GM23338 (cell line): ENCODE data around the gene SMAD3. TPM values are rescaled to one million over a fixed set of nuclear protein-coding genes. Genes with fewer than 3 reads are reported as not detected.

ENCODE experiments used
- ATAC-seq: fragments of 200-7000 bp; cut with Tn5 transposase; 3 replicates; pipeline ENCODE4 v1.9.1; 2020
- DNase-seq: peaks from one replicate; pipeline ENCODE4 v3.0.0-alpha.2; 2015; ENCODE audit warnings: low spot score
- H2AFZ ChIP-seq: fragments of 200-600 bp; sonication (generic); 2 replicates; pipeline ENCODE4 v1.8.0; 2016; ENCODE audit warnings: antibody characterized with exemption, mild to moderate bottlenecking, moderate library complexity
- H3F3A ChIP-seq: fragments of 200-600 bp; sonication (generic); replicated peaks from 2 replicates; pipeline ENCODE4 v1.8.0; 2017; ENCODE audit warnings: antibody characterized with exemption, mixed run types, low read depth
- H3K27ac ChIP-seq: fragments of 200-600 bp; sonication (generic); 2 replicates; pipeline ENCODE4 v1.6.1; 2016; ENCODE audit warnings: low read depth
- H3K27me3 ChIP-seq: fragments of 200-600 bp; sonication (generic); 2 replicates; pipeline ENCODE4 v1.8.0; 2016; ENCODE audit warnings: mild to moderate bottlenecking, mixed run types, moderate library complexity; ENCODE audit not compliant: insufficient read depth
- H3K36me3 ChIP-seq: fragments of 200-600 bp; sonication (generic); 2 replicates; pipeline ENCODE4 v1.8.0; 2016; ENCODE audit warnings: mild to moderate bottlenecking; ENCODE audit not compliant: insufficient read depth
- H3K4me1 ChIP-seq: fragments of 200-600 bp; sonication (generic); 2 replicates; pipeline ENCODE4 v1.8.0; 2016; ENCODE audit warnings: mild to moderate bottlenecking, moderate library complexity; ENCODE audit not compliant: insufficient read depth
- H3K4me2 ChIP-seq: fragments of 200-600 bp; sonication (generic); 2 replicates; pipeline ENCODE4 v1.7.1; 2017; ENCODE audit warnings: mixed run types
- H3K4me3 ChIP-seq: fragments of 200-600 bp; sonication (generic); 2 replicates; pipeline ENCODE4 v1.6.1; 2016; ENCODE audit warnings: mixed run types
- H3K79me2 ChIP-seq: fragments of 200-600 bp; sonication (generic); replicated peaks from 2 replicates; pipeline ENCODE4 v1.8.0; 2017; ENCODE audit warnings: mild to moderate bottlenecking; ENCODE audit not compliant: insufficient read depth
- H3K9me2 ChIP-seq: fragments of 200-600 bp; sonication (generic); 2 replicates; pipeline ENCODE4 v1.8.0; 2017; ENCODE audit not compliant: insufficient read depth
- H4K20me1 ChIP-seq: fragments of 200-600 bp; sonication (generic); replicated peaks from 2 replicates; pipeline ENCODE4 v1.8.0; 2017; ENCODE audit warnings: mild to moderate bottlenecking; ENCODE audit not compliant: insufficient read depth
- H3K27ac Mint-ChIP-seq: 2 replicates; pipeline ENCODE4 v1.8.0; 2020; ENCODE audit warnings: inconsistent platforms, mild to moderate bottlenecking, moderate library complexity, mixed read lengths
- H3K27me3 Mint-ChIP-seq: 3 replicates; pipeline ENCODE4 v1.8.0; 2022; ENCODE audit warnings: low read depth, mild to moderate bottlenecking, moderate library complexity, mixed read lengths, inconsistent platforms; ENCODE audit not compliant: insufficient read depth, poor library complexity
- H3K36me3 Mint-ChIP-seq: 3 replicates; pipeline ENCODE4 v1.8.0; 2021; ENCODE audit warnings: low read depth, mild to moderate bottlenecking, inconsistent platforms, moderate library complexity, mixed read lengths
- H3K4me1 Mint-ChIP-seq: 3 replicates; pipeline ENCODE4 v1.8.0; 2020; ENCODE audit warnings: mild to moderate bottlenecking, inconsistent platforms, mixed read lengths
- H3K4me3 Mint-ChIP-seq: 3 replicates; pipeline ENCODE4 v1.8.0; 2021; ENCODE audit warnings: moderate library complexity, mild to moderate bottlenecking, inconsistent platforms, mixed read lengths
- H3K9me3 Mint-ChIP-seq: 3 replicates; pipeline ENCODE4 v1.8.0; 2020; ENCODE audit warnings: moderate library complexity, mild to moderate bottlenecking, inconsistent platforms, mixed read lengths
- EZH2 ChIP-seq: fragments of 200-600 bp; sonication (generic); IDR thresholded peaks from one replicate; pipeline ENCODE4 v1.8.0; 2017; ENCODE audit warnings: antibody characterized with exemption, mild to moderate bottlenecking, low read depth; ENCODE audit not compliant: unreplicated experiment
- EZH2phosphoT487 ChIP-seq: fragments of 200-600 bp; sonication (generic); IDR thresholded peaks from one replicate; pipeline ENCODE4 v1.8.1; 2018; ENCODE audit warnings: antibody characterized with exemption; ENCODE audit not compliant: unreplicated experiment
- JUNB ChIP-seq: IDR thresholded peaks from one replicate; pipeline ENCODE4 v1.6.1; 2016; ENCODE audit warnings: antibody characterized with exemption; ENCODE audit not compliant: unreplicated experiment
- NANOG ChIP-seq: IDR thresholded peaks from 2 replicates; pipeline ENCODE4 v1.6.1; 2016; ENCODE audit warnings: antibody characterized with exemption, borderline replicate concordance
- POLR2AphosphoS5 ChIP-seq: IDR thresholded peaks from 2 replicates; pipeline ENCODE4 v1.6.1; 2016; ENCODE audit warnings: antibody characterized with exemption, low read depth
- ZNF114 ChIP-seq: fragments of 250-450 bp; sonication (Bioruptor Pico); IDR thresholded peaks from 2 replicates; pipeline ENCODE4 v1.5.0; 2020; ENCODE audit warnings: mild to moderate bottlenecking, moderate library complexity
- ZNF331 ChIP-seq: fragments of 250-450 bp; sonication (Bioruptor Pico); IDR thresholded peaks from 2 replicates; pipeline ENCODE4 v1.5.0; 2020; ENCODE audit warnings: low read depth, mild to moderate bottlenecking, moderate library complexity
- polyA plus RNA-seq: library from polyadenylated mRNA; unstranded; fragments of >200 nt; fragmentation: Nextera tagmentation; extraction: Ambion mirVana; gene quantifications from 2 replicates; pipeline ENCODE4 v1.2.1, GENCODE V29; 2016
- total RNA-seq: library from RNA; depleted of rRNA; stranded (reverse); fragments of >200 nt; shearing (Covaris generic); gene quantifications from 2 replicates; pipeline ENCODE4 v1.2.3, GENCODE V29; 2014
- TF ChIP-seq, protein P1 (sequence below): IDR thresholded peaks from 2 replicates; pipeline ENCODE4 v1.6.1; 2016; ENCODE audit warnings: antibody characterized with exemption
- TF ChIP-seq, protein P2 (sequence below): fragments of 250-450 bp; sonication (Bioruptor Pico); IDR thresholded peaks from 2 replicates; pipeline ENCODE4 v1.5.0; 2020; ENCODE audit warnings: mild to moderate bottlenecking, moderate library complexity

SMAD3 gene
- total and polyA plus RNA-seq, 2 experiments from 2014 or later = 4.9 to 11.6 TPM

DNA sequence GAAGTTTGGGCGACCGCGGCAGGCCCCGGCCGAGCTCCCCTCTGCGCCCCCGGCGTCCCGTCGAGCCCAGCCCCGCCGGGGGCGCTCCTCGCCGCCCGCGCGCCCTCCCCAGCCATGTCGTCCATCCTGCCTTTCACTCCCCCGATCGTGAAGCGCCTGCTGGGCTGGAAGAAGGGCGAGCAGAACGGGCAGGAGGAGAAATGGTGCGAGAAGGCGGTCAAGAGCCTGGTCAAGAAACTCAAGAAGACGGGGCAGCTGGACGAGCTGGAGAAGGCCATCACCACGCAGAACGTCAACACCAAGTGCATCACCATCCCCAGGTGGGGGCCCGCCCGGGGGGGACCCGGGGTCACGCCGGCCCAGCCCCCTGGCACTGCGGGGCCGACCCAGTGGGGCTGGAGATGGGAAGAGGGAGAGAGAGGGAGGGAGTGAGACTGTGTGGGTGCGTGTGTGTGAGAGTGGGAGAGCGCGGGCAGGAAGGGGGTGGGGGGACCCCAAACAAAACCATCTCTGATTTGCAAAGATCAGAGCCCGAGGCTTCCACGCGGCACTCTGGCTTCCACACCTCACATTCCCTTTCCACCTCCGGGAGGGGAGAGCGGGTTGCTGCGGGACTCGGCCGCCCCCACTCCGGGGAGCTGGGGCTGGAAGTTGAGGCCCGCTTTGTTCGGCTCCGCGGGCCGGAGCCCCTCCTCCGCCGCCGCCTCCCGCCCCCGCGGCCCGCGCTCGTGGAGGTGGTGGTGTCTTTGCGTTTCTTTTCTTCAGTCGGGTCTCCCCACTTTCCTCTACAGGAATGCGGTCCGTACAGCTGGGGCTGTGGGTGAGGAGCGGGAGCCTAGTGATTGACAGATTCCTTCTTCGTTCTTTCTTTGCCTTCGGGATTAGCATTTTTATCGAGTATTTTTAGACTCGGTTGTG lies 898 bp downstream of the SMAD3 start (continued):
- no peak for TF ChIP-seq NANOG

DNA sequence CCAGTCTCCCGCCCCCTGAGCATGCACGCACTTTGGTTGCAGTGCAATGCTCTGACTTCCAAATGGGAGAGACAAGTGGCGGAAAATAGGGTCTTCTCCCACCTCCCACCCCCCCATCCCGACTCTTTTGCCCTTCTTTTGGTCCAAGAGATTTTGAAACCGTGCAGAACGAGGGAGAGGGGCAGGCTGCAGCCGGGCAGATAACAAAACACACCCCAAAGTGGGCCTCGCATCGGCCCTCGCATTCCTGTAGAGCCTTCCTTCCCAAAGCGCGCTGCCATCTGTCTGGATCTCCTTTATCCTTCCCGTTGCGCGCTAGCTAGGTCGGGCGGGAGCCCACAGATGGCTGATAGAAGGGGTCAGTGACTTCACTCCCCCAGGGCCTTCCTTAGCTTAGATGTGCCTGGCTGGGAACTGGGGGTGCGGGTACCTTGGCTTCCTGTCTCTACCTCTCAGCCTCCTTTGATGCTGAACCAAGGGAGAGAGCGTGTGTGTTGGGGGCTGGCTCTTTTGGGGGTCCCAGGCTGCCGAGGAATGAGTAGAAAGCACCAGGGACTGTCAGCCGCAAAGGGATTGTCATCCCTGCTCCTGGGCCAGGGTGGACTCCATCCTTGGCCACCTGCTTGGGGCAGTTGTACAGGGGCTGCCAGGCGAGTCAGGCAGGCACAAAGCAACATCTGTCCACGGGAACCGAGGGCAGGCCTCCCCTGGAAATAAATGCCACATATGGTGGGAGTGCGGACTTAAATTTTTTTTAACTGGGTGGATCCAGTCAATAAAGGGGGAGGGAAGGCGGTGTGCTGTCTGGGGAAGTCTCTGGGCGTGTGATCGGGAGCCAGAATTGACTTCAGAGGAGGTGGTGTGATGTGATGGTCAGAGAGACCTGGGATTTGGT lies 1.8 kb downstream of the SMAD3 start:
- DNase-seq = peak; percentile 81
- peaks cover 50% of the 10 kb centered on the region for H3K4me1 Mint-ChIP-seq

DNA sequence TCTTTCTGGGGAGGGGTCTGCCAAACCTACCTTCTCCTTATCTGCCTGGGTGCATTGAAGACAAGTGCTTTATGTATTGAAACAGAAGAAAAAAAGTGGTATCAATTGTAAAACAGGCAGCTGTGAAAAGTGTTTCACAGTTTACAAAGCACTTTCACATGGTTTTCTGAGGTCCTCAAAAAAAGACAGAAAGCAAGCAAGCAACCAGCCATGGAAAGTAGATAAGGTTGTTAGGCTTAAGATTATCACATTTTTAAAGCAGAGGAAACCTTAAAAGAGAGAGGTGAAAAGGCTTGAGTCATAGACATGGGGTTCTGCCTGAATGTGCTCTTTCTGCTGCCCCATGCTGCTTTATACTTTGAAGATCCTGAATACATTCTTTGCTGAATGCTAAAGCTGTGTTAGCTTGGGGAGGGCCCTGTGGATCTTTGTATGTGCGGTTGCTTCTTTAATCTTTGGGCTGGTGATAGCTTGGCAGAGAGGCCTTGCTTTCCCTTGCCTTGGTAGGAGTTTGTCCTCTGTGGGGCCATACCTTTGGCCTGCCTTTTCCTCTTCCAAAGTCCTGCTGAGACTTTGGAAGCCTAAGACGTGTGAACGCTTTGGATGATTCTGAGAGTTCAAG lies 2.6 kb downstream of the SMAD3 start:
- Mint-ChIP-seq H3K36me3 (no peaks in the 10 kb centered on the region; the same call in 2 of the 3 replicates), H3K4me3 (peak overlapping the region; percentile 95), H3K9me3 (no peaks in the 10 kb centered on the region; the same call in 2 of the 3 replicates), H3K27ac (no peak overlapping the region), H3K27me3 (peaks cover 50% of the 10 kb centered on the region), H3K4me1 (peaks cover 52% of the 10 kb centered on the region)
- no peaks in the 10 kb centered on the region for H3K36me3 ChIP-seq
- H3K27me3 ChIP-seq = peaks cover 45% of the 10 kb centered on the region
- no peak for DNase-seq
- no peak overlapping the region for H2AFZ ChIP-seq
- H3K9me2 ChIP-seq = no peaks in the 10 kb centered on the region
- no peak overlapping the region for H3K27ac ChIP-seq
- H3F3A ChIP-seq = peaks cover 5% of the 10 kb centered on the region
- peak overlapping the region; percentile 76 for H3K4me2 ChIP-seq
- H3K79me2 ChIP-seq = peaks cover 52% of the 10 kb centered on the region
- ATAC-seq = no peak
- peak overlapping the region; percentile 93 for H3K4me3 ChIP-seq
- peaks cover 29% of the 10 kb centered on the region for H3K4me1 ChIP-seq
- H4K20me1 ChIP-seq = peaks cover 8% of the 10 kb centered on the region
- no peak for TF ChIP-seq POLR2AphosphoS5
- TF ChIP-seq, protein P1, sequence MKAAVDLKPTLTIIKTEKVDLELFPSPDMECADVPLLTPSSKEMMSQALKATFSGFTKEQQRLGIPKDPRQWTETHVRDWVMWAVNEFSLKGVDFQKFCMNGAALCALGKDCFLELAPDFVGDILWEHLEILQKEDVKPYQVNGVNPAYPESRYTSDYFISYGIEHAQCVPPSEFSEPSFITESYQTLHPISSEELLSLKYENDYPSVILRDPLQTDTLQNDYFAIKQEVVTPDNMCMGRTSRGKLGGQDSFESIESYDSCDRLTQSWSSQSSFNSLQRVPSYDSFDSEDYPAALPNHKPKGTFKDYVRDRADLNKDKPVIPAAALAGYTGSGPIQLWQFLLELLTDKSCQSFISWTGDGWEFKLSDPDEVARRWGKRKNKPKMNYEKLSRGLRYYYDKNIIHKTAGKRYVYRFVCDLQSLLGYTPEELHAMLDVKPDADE = no peak
- no peak for TF ChIP-seq EZH2phosphoT487
- TF ChIP-seq JUNB = no peak
- TF ChIP-seq, protein P2, sequence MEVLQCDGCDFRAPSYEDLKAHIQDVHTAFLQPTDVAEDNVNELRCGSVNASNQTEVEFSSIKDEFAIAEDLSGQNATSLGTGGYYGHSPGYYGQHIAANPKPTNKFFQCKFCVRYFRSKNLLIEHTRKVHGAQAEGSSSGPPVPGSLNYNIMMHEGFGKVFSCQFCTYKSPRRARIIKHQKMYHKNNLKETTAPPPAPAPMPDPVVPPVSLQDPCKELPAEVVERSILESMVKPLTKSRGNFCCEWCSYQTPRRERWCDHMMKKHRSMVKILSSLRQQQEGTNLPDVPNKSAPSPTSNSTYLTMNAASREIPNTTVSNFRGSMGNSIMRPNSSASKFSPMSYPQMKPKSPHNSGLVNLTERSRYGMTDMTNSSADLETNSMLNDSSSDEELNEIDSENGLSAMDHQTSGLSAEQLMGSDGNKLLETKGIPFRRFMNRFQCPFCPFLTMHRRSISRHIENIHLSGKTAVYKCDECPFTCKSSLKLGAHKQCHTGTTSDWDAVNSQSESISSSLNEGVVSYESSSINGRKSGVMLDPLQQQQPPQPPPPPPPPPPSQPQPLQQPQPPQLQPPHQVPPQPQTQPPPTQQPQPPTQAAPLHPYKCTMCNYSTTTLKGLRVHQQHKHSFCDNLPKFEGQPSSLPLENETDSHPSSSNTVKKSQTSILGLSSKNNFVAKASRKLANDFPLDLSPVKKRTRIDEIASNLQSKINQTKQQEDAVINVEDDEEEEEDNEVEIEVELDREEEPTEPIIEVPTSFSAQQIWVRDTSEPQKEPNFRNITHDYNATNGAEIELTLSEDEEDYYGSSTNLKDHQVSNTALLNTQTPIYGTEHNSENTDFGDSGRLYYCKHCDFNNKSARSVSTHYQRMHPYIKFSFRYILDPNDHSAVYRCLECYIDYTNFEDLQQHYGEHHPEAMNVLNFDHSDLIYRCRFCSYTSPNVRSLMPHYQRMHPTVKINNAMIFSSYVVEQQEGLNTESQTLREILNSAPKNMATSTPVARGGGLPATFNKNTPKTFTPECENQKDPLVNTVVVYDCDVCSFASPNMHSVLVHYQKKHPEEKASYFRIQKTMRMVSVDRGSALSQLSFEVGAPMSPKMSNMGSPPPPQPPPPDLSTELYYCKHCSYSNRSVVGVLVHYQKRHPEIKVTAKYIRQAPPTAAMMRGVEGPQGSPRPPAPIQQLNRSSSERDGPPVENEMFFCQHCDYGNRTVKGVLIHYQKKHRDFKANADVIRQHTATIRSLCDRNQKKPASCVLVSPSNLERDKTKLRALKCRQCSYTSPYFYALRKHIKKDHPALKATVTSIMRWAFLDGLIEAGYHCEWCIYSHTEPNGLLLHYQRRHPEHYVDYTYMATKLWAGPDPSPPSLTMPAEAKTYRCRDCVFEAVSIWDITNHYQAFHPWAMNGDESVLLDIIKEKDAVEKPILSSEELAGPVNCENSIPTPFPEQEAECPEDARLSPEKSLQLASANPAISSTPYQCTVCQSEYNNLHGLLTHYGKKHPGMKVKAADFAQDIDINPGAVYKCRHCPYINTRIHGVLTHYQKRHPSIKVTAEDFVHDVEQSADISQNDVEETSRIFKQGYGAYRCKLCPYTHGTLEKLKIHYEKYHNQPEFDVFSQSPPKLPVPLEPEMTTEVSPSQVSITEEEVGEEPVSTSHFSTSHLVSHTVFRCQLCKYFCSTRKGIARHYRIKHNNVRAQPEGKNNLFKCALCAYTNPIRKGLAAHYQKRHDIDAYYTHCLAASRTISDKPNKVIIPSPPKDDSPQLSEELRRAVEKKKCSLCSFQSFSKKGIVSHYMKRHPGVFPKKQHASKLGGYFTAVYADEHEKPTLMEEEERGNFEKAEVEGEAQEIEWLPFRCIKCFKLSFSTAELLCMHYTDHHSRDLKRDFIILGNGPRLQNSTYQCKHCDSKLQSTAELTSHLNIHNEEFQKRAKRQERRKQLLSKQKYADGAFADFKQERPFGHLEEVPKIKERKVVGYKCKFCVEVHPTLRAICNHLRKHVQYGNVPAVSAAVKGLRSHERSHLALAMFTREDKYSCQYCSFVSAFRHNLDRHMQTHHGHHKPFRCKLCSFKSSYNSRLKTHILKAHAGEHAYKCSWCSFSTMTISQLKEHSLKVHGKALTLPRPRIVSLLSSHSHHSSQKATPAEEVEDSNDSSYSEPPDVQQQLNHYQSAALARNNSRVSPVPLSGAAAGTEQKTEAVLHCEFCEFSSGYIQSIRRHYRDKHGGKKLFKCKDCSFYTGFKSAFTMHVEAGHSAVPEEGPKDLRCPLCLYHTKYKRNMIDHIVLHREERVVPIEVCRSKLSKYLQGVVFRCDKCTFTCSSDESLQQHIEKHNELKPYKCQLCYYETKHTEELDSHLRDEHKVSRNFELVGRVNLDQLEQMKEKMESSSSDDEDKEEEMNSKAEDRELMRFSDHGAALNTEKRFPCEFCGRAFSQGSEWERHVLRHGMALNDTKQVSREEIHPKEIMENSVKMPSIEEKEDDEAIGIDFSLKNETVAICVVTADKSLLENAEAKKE (CRISPR knock-in tag) = no peak
- TF ChIP-seq EZH2 = no peak
- no peak for TF ChIP-seq ZNF331 (CRISPR knock-in tag)
- TF ChIP-seq NANOG = no peak

More for the DNA sequence above, 1.8 kb downstream of the SMAD3 start:
- Mint-ChIP-seq H3K27me3 (peaks cover 56% of the 10 kb centered on the region), H3K27ac (no peak overlapping the region), H3K4me3 (peak overlapping the region; percentile 95), H3K36me3 (no peaks in the 10 kb centered on the region; the same call in 2 of the 3 replicates), H3K9me3 (no peaks in the 10 kb centered on the region; the same call in 2 of the 3 replicates)
- H3K9me2 ChIP-seq = no peaks in the 10 kb centered on the region
- 0 out of 2 replicates have a peak overlapping the region, but pooled peaks have one; percentile 78 for H2AFZ ChIP-seq
- H3K4me2 ChIP-seq = peak overlapping the region; percentile 76
- no peak overlapping the region for H3K27ac ChIP-seq
- H3K27me3 ChIP-seq = peaks cover 53% of the 10 kb centered on the region
- peaks cover 8% of the 10 kb centered on the region for H4K20me1 ChIP-seq
- peaks cover 5% of the 10 kb centered on the region for H3F3A ChIP-seq
- TF ChIP-seq JUNB (no peak), EZH2phosphoT487 (no peak), ZNF114 (CRISPR knock-in tag) (no peak)
- ATAC-seq = peak; percentile 9
- H3K4me3 ChIP-seq = peak overlapping the region; percentile 93
- H3K79me2 ChIP-seq = peaks cover 51% of the 10 kb centered on the region
- peaks cover 30% of the 10 kb centered on the region for H3K4me1 ChIP-seq
- no peaks in the 10 kb centered on the region for H3K36me3 ChIP-seq
